H9 (cell line): ENCODE results near the gene TBC1D24. TPM values are rescaled to one million over a fixed set of nuclear protein-coding genes. Genes with fewer than 3 reads are reported as not detected.

Experiments used
- DNase-seq: peaks from one replicate; pipeline ENCODE4 v3.0.0-alpha.2; 2017
- H2AFZ ChIP-seq: one replicate; pipeline ENCODE4 v1.6.1; 2013; ENCODE audit warnings: mild to moderate bottlenecking, low read length, control low read depth, moderate library complexity
- H2AK5ac ChIP-seq: 2 replicates; pipeline ENCODE4 v1.6.1; 2013; ENCODE audit warnings: low read length, control low read depth, mixed read lengths; ENCODE audit not compliant: insufficient read length
- H2BK120ac ChIP-seq: one replicate; pipeline ENCODE4 v1.6.1; 2013; ENCODE audit warnings: low read depth, mild to moderate bottlenecking, low read length, control low read depth, inconsistent platforms; ENCODE audit not compliant: poor library complexity, severe bottlenecking
- H2BK12ac ChIP-seq: 2 replicates; pipeline ENCODE4 v1.6.1; 2013; ENCODE audit warnings: low read length, control low read depth, mixed read lengths, low read depth; ENCODE audit not compliant: insufficient read length
- H2BK15ac ChIP-seq: 2 replicates; pipeline ENCODE4 v1.6.1; 2013; ENCODE audit warnings: low read depth, low read length, control low read depth
- H2BK20ac ChIP-seq: one replicate; pipeline ENCODE4 v1.6.1; 2013; ENCODE audit warnings: low read depth, mild to moderate bottlenecking, low read length, control low read depth, inconsistent platforms; ENCODE audit not compliant: poor library complexity, severe bottlenecking
- H2BK5ac ChIP-seq: 2 replicates; pipeline ENCODE4 v1.6.1; 2013; ENCODE audit warnings: low read length, control low read depth, mixed read lengths; ENCODE audit not compliant: insufficient read length
- H3K14ac ChIP-seq: 2 replicates; pipeline ENCODE4 v1.6.1; 2013; ENCODE audit warnings: low read length, control low read depth; ENCODE audit not compliant: insufficient read depth
- H3K18ac ChIP-seq: 2 replicates; pipeline ENCODE4 v1.6.1; 2013; ENCODE audit warnings: low read depth, mild to moderate bottlenecking, mixed read lengths, low read length, control low read depth; ENCODE audit not compliant: insufficient read length
- H3K23ac ChIP-seq: 2 replicates; pipeline ENCODE4 v1.6.1; 2013; ENCODE audit warnings: low read length, control low read depth, mixed read lengths, low read depth; ENCODE audit not compliant: insufficient read length
- H3K23me2 ChIP-seq: 2 replicates; pipeline ENCODE4 v1.6.1; 2013; ENCODE audit warnings: low read depth, mild to moderate bottlenecking, mixed read lengths, low read length, control low read depth; ENCODE audit not compliant: insufficient read length, poor library complexity, severe bottlenecking
- H3K27ac ChIP-seq: 2 replicates; pipeline ENCODE4 v1.5.1; 2013; ENCODE audit warnings: low read length, control low read depth, mixed read lengths, low read depth; ENCODE audit not compliant: insufficient read length
- H3K27me3 ChIP-seq: 2 replicates; pipeline ENCODE4 v1.6.1; 2013; ENCODE audit warnings: low read length, control low read depth, inconsistent platforms; ENCODE audit not compliant: insufficient read depth
- H3K4ac ChIP-seq: 2 replicates; pipeline ENCODE4 v1.6.1; 2013; ENCODE audit warnings: low read depth, mild to moderate bottlenecking, control low read depth, inconsistent platforms, low read length, moderate library complexity
- H3K4me1 ChIP-seq: 2 replicates; pipeline ENCODE4 v1.6.1; 2013; ENCODE audit warnings: low read length, control low read depth, inconsistent platforms; ENCODE audit not compliant: insufficient read depth
- H3K4me2 ChIP-seq: 2 replicates; pipeline ENCODE4 v1.6.1; 2013; ENCODE audit warnings: low read length, control low read depth, mixed read lengths; ENCODE audit not compliant: insufficient read length, insufficient read depth
- H3K56ac ChIP-seq: 2 replicates; pipeline ENCODE4 v1.6.1; 2013; ENCODE audit warnings: low read depth, mild to moderate bottlenecking, mixed read lengths, low read length, control low read depth; ENCODE audit not compliant: insufficient read length
- H3K79me1 ChIP-seq: 2 replicates; pipeline ENCODE4 v1.6.1; 2013; ENCODE audit warnings: low read depth, mild to moderate bottlenecking, moderate library complexity, low read length, control low read depth, inconsistent platforms; ENCODE audit not compliant: insufficient read depth, poor library complexity, severe bottlenecking
- H3K79me2 ChIP-seq: 2 replicates; pipeline ENCODE4 v1.6.1; 2013; ENCODE audit warnings: low read length, control low read depth, inconsistent platforms; ENCODE audit not compliant: insufficient read depth
- H3K9ac ChIP-seq: 2 replicates; pipeline ENCODE4 v1.6.1; 2013; ENCODE audit warnings: low read length, control low read depth, mixed read lengths; ENCODE audit not compliant: insufficient read length; ENCODE audit errors: extremely low read depth
- H3K9me3 ChIP-seq: one replicate; pipeline ENCODE4 v1.6.1; 2013; ENCODE audit warnings: low read depth, low read length, inconsistent platforms; ENCODE audit not compliant: control insufficient read depth
- H3T11ph ChIP-seq: one replicate; pipeline ENCODE4 v1.6.1; 2013; ENCODE audit warnings: mild to moderate bottlenecking, low read length, control low read depth, inconsistent platforms
- H4K20me1 ChIP-seq: one replicate; pipeline ENCODE4 v1.6.1; 2013; ENCODE audit not compliant: control insufficient read depth, insufficient read length, insufficient read depth
- H4K5ac ChIP-seq: 2 replicates; pipeline ENCODE4 v1.6.1; 2013; ENCODE audit warnings: low read depth, mild to moderate bottlenecking, mixed read lengths, low read length, control low read depth; ENCODE audit not compliant: insufficient read length
- H4K8ac ChIP-seq: replicated peaks from 2 replicates; pipeline ENCODE4 v1.6.1; 2013; ENCODE audit warnings: low read length, control low read depth, mixed read lengths, low read depth; ENCODE audit not compliant: insufficient read length
- H4K91ac ChIP-seq: 2 replicates; pipeline ENCODE4 v1.6.1; 2013; ENCODE audit warnings: low read depth, mild to moderate bottlenecking, moderate library complexity, mixed read lengths, low read length, control low read depth; ENCODE audit not compliant: insufficient read length
- H3K27ac Mint-ChIP-seq, 3 experiments: 2 replicates in 2 of 3; 3 replicates in 1 of 3; pipeline ENCODE4 v1.8.0; 2020 to 2021; ENCODE audit warnings: mixed read lengths in 3 of 3, mild to moderate bottlenecking in 1 of 3, moderate library complexity in 1 of 3
- H3K27me3 Mint-ChIP-seq: 2 replicates; pipeline ENCODE4 v1.8.0; 2021; ENCODE audit warnings: low read depth, mild to moderate bottlenecking, moderate library complexity, mixed read lengths
- H3K36me3 Mint-ChIP-seq, 3 experiments: 2 replicates in 2 of 3; 3 replicates in 1 of 3; pipeline ENCODE4 v1.8.0; 2020 to 2021; ENCODE audit warnings: low read depth in 3 of 3, mixed read lengths in 3 of 3; ENCODE audit not compliant: insufficient read depth in 1 of 3
- H3K4me1 Mint-ChIP-seq, 2 experiments: 2 replicates each; pipeline ENCODE4 v1.8.0; 2020; ENCODE audit warnings: mixed read lengths in 2 of 2
- H3K4me3 Mint-ChIP-seq, 2 experiments: 2 replicates in 1 of 2; 3 replicates in 1 of 2; pipeline ENCODE4 v1.8.0; 2020 to 2021; ENCODE audit warnings: mild to moderate bottlenecking in 2 of 2, mixed read lengths in 2 of 2, moderate library complexity in 1 of 2
- H3K9me3 Mint-ChIP-seq, 2 experiments: 2 replicates in 1 of 2; 3 replicates in 1 of 2; pipeline ENCODE4 v1.8.0; 2020; ENCODE audit warnings: mild to moderate bottlenecking in 2 of 2, mixed read lengths in 2 of 2, moderate library complexity in 1 of 2
- WGBS: extraction: QIAGEN DNeasy Blood & Tissue Kit; methylation state at CpG from one replicate; pipeline ENCODE4 v1.1.7; 2013; ENCODE audit warnings: missing lambda C conversion rate, low lambda C conversion rate, mixed read lengths; ENCODE audit not compliant: insufficient read length; ENCODE audit errors: extremely low coverage; 5-methylcytosine and 5-hydroxymethylcytosine counted together
- total RNA-seq: library from RNA; stranded (reverse); gene quantifications from 2 replicates; pipeline ENCODE4 v1.2.1, GENCODE V29; 2021
- TF ChIP-seq, protein P1 (sequence below): fragments of 200-600 bp; sonication (generic); conservative IDR thresholded peaks from 3 replicates; pipeline ENCODE4 v1.8.0; 2021; ENCODE audit warnings: antibody characterized with exemption, mild to moderate bottlenecking

The TBC1D24 gene
- total RNA-seq, 1 experiment from 2014 or later: 19.0 TPM

DNA sequence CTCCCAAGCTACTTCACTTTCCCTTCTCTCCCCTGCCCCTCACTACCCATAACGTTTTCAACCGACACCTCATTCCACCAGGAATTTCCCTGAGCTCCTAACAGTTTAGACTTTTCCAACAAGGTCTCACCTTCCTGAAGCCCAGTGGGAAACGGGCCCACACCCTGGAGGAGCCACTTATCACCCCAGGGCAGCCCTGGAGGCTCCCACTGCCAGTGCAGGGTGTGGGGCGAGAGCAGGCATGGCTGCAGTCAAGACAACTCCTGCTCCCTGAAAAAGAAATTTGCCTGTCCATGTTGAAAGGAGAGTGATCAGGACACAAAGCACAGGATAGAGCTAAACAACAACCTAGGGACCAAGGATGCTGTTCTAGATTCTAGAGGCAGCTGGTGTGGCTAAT, 47.4 kb upstream of the TBC1D24 start:
- Mint-ChIP-seq H3K27ac (no peak overlapping the region), H3K27me3 (peaks cover 13% of the 10 kb centered on the region), H3K4me1 (peaks cover 25 to 27% of the 10 kb centered on the region in 2 experiments), H3K4me3 (peak overlapping the region; percentile 36 to 88), H3K9me3 (no peaks in the 10 kb centered on the region), H3K36me3 (peaks cover 13 to 18% (median 18%) of the 10 kb centered on the region in 3 experiments; a peak in 6 of 7 replicates)
- H2AK5ac ChIP-seq: no peak overlapping the region
- no peak for DNase-seq
- no peak overlapping the region for H2BK15ac ChIP-seq
- H4K20me1 ChIP-seq: no peaks in the 10 kb centered on the region
- H3K14ac ChIP-seq: no peak overlapping the region
- H3K79me1 ChIP-seq: peaks cover 9% of the 10 kb centered on the region
- no peak overlapping the region for H3K18ac ChIP-seq
- H2BK20ac ChIP-seq: no peak overlapping the region
- H3K4me1 ChIP-seq: no peaks in the 10 kb centered on the region
- TF ChIP-seq, protein P1, sequence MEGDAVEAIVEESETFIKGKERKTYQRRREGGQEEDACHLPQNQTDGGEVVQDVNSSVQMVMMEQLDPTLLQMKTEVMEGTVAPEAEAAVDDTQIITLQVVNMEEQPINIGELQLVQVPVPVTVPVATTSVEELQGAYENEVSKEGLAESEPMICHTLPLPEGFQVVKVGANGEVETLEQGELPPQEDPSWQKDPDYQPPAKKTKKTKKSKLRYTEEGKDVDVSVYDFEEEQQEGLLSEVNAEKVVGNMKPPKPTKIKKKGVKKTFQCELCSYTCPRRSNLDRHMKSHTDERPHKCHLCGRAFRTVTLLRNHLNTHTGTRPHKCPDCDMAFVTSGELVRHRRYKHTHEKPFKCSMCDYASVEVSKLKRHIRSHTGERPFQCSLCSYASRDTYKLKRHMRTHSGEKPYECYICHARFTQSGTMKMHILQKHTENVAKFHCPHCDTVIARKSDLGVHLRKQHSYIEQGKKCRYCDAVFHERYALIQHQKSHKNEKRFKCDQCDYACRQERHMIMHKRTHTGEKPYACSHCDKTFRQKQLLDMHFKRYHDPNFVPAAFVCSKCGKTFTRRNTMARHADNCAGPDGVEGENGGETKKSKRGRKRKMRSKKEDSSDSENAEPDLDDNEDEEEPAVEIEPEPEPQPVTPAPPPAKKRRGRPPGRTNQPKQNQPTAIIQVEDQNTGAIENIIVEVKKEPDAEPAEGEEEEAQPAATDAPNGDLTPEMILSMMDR: no peak
- peaks cover 3% of the 10 kb centered on the region for H3K79me2 ChIP-seq
- H3K4me2 ChIP-seq: no peak overlapping the region
- H3K23ac ChIP-seq: no peak overlapping the region
- no peak overlapping the region for H4K8ac ChIP-seq
- no peak overlapping the region for H2BK5ac ChIP-seq
- no peak overlapping the region for H4K91ac ChIP-seq
- no peak overlapping the region for H3T11ph ChIP-seq
- H3K23me2 ChIP-seq: peaks cover 15% of the 10 kb centered on the region
- H3K27me3 ChIP-seq: no peaks in the 10 kb centered on the region; the same call in 1 of the 2 replicates
- H4K5ac ChIP-seq: no peak overlapping the region
- no peak overlapping the region for H2BK12ac ChIP-seq
- WGBS: 100% methylated on average over 2 of the region's 4 CpGs
- no peaks in the 10 kb centered on the region for H3K9me3 ChIP-seq
- no peak overlapping the region for H3K9ac ChIP-seq
- H2AFZ ChIP-seq: no peak overlapping the region
- H3K27ac ChIP-seq: no peak overlapping the region
- H2BK120ac ChIP-seq: no peak overlapping the region
- H3K4ac ChIP-seq: no peak overlapping the region
- no peak overlapping the region for H3K56ac ChIP-seq
